ENCODE results near the gene PAPPA2. TPM values are rescaled to one million over a fixed set of nuclear protein-coding genes. Genes with fewer than 3 reads are reported as not detected.

PAPPA2 gene
- total RNA-seq, 1 experiment from 2014 or later = 0.81 TPM

DNA sequence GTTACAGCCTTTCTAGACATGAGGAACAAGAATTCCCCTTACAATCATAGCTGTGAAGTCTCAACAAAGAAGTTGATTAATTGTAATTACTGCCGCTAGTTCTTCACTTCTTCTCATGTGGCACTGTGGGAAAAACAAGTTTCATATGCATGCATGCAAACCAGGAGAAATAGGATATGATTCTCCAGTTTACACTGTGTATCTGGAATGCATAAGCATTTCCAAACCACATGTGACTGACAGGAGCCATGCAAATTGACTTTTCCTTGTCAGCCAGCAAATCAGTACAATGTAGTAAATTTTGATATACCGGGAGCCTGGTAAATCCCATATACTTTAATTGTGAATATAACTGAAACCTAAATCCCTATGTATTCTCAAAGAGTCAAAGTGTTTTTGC is 279.3 kb downstream of the PAPPA2 start:
- Histone ChIP-seq H2BK20ac (ENCODE audit: low read depth, low read length, poor library complexity, severe bottlenecking) (no peak overlapping the region), H3K18ac (ENCODE audit: insufficient read length, low read depth, low read length) (no peak overlapping the region), H3K14ac (ENCODE audit: insufficient read depth, low read length) (no peak overlapping the region), H2BK12ac (ENCODE audit: insufficient read length, low read depth, low read length) (no peak overlapping the region), H3K79me1 (ENCODE audit: insufficient read depth, low read depth, low read length, poor library complexity, severe bottlenecking) (no peaks in the 10 kb centered on the region), H3K4me1 (ENCODE audit: insufficient read depth, low read length) (no peaks in the 10 kb centered on the region), H3K27ac (ENCODE audit: insufficient read length, low read depth, low read length) (no peak overlapping the region), H4K8ac (replicated peaks; ENCODE audit: insufficient read length, low read depth, low read length) (no peak overlapping the region), H3K9ac (ENCODE audit: extremely low read depth, insufficient read length, low read length) (no peak overlapping the region), H2BK120ac (ENCODE audit: low read depth, low read length, poor library complexity, severe bottlenecking) (no peak overlapping the region), H2BK5ac (ENCODE audit: insufficient read length, low read length) (no peak overlapping the region), H2AFZ (ENCODE audit: low read length) (no peak overlapping the region), H3K4ac (ENCODE audit: low read depth, low read length) (no peak overlapping the region), H3T11ph (ENCODE audit: low read length) (no peak overlapping the region), H3K56ac (ENCODE audit: insufficient read length, low read depth, low read length) (no peak overlapping the region), H4K20me1 (ENCODE audit: control insufficient read depth, insufficient read depth, insufficient read length) (no peaks in the 10 kb centered on the region), H3K4me2 (ENCODE audit: insufficient read depth, insufficient read length, low read length) (no peak overlapping the region), H3K23me2 (ENCODE audit: insufficient read length, low read depth, low read length, poor library complexity, severe bottlenecking) (no peaks in the 10 kb centered on the region), H2AK5ac (ENCODE audit: insufficient read length, low read length) (no peak overlapping the region), H3K79me2 (ENCODE audit: insufficient read depth, low read length) (no peaks in the 10 kb centered on the region), H4K91ac (ENCODE audit: insufficient read length, low read depth, low read length) (no peak overlapping the region), H3K23ac (ENCODE audit: insufficient read length, low read depth, low read length) (no peak overlapping the region), H4K5ac (ENCODE audit: insufficient read length, low read depth, low read length) (no peak overlapping the region), H2BK15ac (ENCODE audit: low read depth, low read length) (no peak overlapping the region), H3K27me3 (ENCODE audit: insufficient read depth, low read length) (no peaks in the 10 kb centered on the region), H3K9me3 (ENCODE audit: control insufficient read depth, low read depth, low read length) (no peaks in the 10 kb centered on the region)
- WGBS (ENCODE audit: extremely low coverage, insufficient read length, low lambda C conversion rate) = no CpG with 5 or more reads among the region's 2 CpGs
- Mint-ChIP-seq H3K36me3 (ENCODE audit: insufficient read depth in 1 of 3, low read depth in 3 of 3) (no peaks in the 10 kb centered on the region), H3K9me3 (no peaks in the 10 kb centered on the region), H3K27ac (no peak overlapping the region), H3K4me1 (no peaks in the 10 kb centered on the region), H3K4me3 (no peak overlapping the region), H3K27me3 (ENCODE audit: low read depth) (no peaks in the 10 kb centered on the region)
- DNase-seq = no peak
- TF ChIP-seq CTCF (conservative IDR thresholded peaks at IDR 0.05) = no peak
